Left cardiac atrium (tissue), 4 donors: ENCODE results near the gene TTLL10. TPM values are rescaled to one million over a fixed set of nuclear protein-coding genes. Genes with fewer than 3 reads are reported as not detected.

Experiments
- ATAC-seq, 2 donors: fragments of 200-7000 bp; cut with Tn5 transposase; one replicate each; pipeline ENCODE4 v1.9.1; 2020; ENCODE audit warnings: mild to moderate bottlenecking in 2 of 2, moderate library complexity in 2 of 2
- DNase-seq: peaks from one replicate; pipeline ENCODE4 v3.0.0-alpha.2; 2020
- intact Hi-C, 2 donors: fragments of 100-400 bp; cut with DNase I; formaldehyde crosslinking; loops; one replicate each; pipeline versions ENCODE4 v1.14.1 to v1.15.1; 2022 to 2023
- microRNA-seq, 2 donors: library from miRNA; unstranded; fragments of <30 nt; microRNA quantifications; one replicate each; pipeline ENCODE4 v1.2.0, GENCODE V29; 2020
- total RNA-seq, 2 donors: library from RNA; stranded (reverse); fragmentation: NEBNext Ultra II Directional; extraction: Animal tissue kit (Norgen Biotek cat#: 25700); gene quantifications; one replicate each; pipeline ENCODE4 v1.2.1, GENCODE V29; 2021
- donor health status: DM: no; HTN: yes; CAD: no.
- donor health status: DM: no; HTN: yes; CAD: no; lungs with severe emphysema.
- donor health status: DM: yes; HTN: yes; CAD: no.
- donor health status: Dilated cardiomyopathy.

Gene TTLL10
- total RNA-seq, 2 donors from 2014 or later: not detected

GRCh38 chr1:1247341-1247913, 73.7 kb downstream of the TTLL10 start:
- DNase-seq (no peak), ATAC-seq (no peak)
- intact Hi-C loops: loop anchor here in 1 of 2 donors (5.0 kb wide), 1 partner anchor 130 kb away; the partner anchor contains the start of gene C1orf159

Small RNAs within 50 kb of the gene (microRNA-seq; reads per million reads assigned to microRNA genes)
- gene MIR200A: 5.0 to 10.6 reads per million in 2 donors
- 22.6 to 38.9 reads per million in 2 donors for gene MIR200B
- gene MIR429: 4.6 to 9.5 reads per million in 2 donors

Other genes with a start within 250 kb of the TTLL10 start
- 1 to 10 TPM; 5.1 to 7.5 TPM for gene SAMD11, start 250.0 kb upstream of the TTLL10 start, total RNA-seq
- gene NOC2L, start 214.6 kb upstream of the TTLL10 start, total RNA-seq: 10 to 100 TPM; 38.1 to 48.7 TPM
- 1 to 10 TPM; 5.7 to 8.2 TPM for gene KLHL17, start 213.3 kb upstream of the TTLL10 start, total RNA-seq
- gene PLEKHN1, start 207.4 kb upstream of the TTLL10 start, total RNA-seq: under 1 TPM; 0.38 to 0.50 TPM
- gene PERM1, start 191.8 kb upstream of the TTLL10 start, total RNA-seq: 10 to 100 TPM; 78.9 to 85.5 TPM
- gene HES4, start 173.8 kb upstream of the TTLL10 start, total RNA-seq: 10 to 100 TPM; 42.1 to 68.3 TPM
- 10 to 100 TPM; 13.4 to 42.3 TPM for gene ISG15, start 160.4 kb upstream of the TTLL10 start, total RNA-seq
- gene AGRN, start 153.8 kb upstream of the TTLL10 start, total RNA-seq: 10 to 100 TPM; 14.8 to 25.7 TPM
- not detected for gene RNF223, start 99.6 kb upstream of the TTLL10 start, total RNA-seq
- 1 to 10 TPM; 5.3 to 6.1 TPM for gene C1orf159, start 57.8 kb upstream of the TTLL10 start, total RNA-seq
- under 1 TPM in 1 of 2 donors, not detected in 1; 0.44 TPM for gene TNFRSF18, start 32.7 kb downstream of the TTLL10 start, total RNA-seq
- 1 to 10 TPM; 1.2 to 1.6 TPM for gene TNFRSF4, start 40.3 kb downstream of the TTLL10 start, total RNA-seq
- 100 to 1,000 TPM; 132 to 173 TPM for gene SDF4, start 58.1 kb downstream of the TTLL10 start, total RNA-seq
- gene B3GALT6, start 58.4 kb downstream of the TTLL10 start, total RNA-seq: 10 to 100 TPM; 11.3 to 16.0 TPM
- gene C1QTNF12, start 72.8 kb downstream of the TTLL10 start, total RNA-seq: 1 to 10 TPM in 1 of 2 donors, not detected in 1; 1.5 TPM
- gene UBE2J2, start 100.0 kb downstream of the TTLL10 start, total RNA-seq: 10 to 100 TPM; 35.9 to 41.5 TPM
- 1 to 10 TPM; 3.5 to 4.1 TPM for gene SCNN1D, start 106.6 kb downstream of the TTLL10 start, total RNA-seq
- 10 to 100 TPM; 36.2 to 46.7 TPM for gene ACAP3, start 134.1 kb downstream of the TTLL10 start, total RNA-seq
- gene PUSL1, start 134.7 kb downstream of the TTLL10 start, total RNA-seq: 10 to 100 TPM; 11.4 to 12.2 TPM
- gene INTS11, start 150.8 kb downstream of the TTLL10 start, total RNA-seq: 10 to 100 TPM; 48.5 to 60.0 TPM
- 10 to 100 TPM; 31.8 to 32.5 TPM for gene CPTP, start 150.9 kb downstream of the TTLL10 start, total RNA-seq
- gene TAS1R3, start 157.4 kb downstream of the TTLL10 start, total RNA-seq: under 1 TPM; 0.44 to 0.65 TPM
- gene DVL1, start 175.5 kb downstream of the TTLL10 start, total RNA-seq: 10 to 100 TPM; 63.5 to 69.2 TPM
- gene MXRA8, start 184.7 kb downstream of the TTLL10 start, total RNA-seq: 10 to 100 TPM; 38.3 to 44.3 TPM
- 100 to 1,000 TPM; 184 to 199 TPM for gene AURKAIP1, start 201.3 kb downstream of the TTLL10 start, total RNA-seq
- gene CCNL2, start 225.5 kb downstream of the TTLL10 start, total RNA-seq: 10 to 100 TPM; 56.0 to 89.0 TPM
- 100 to 1,000 TPM; 112 to 134 TPM for gene MRPL20, start 233.4 kb downstream of the TTLL10 start, total RNA-seq
- 1 to 10 TPM; 2.2 to 3.0 TPM for gene ANKRD65, start 247.4 kb downstream of the TTLL10 start, total RNA-seq